GM19395 (cell line): ENCODE results near the gene FCRL5.

Experiments
- ATAC-seq: cut with Tn5 transposase; IDR thresholded peaks from one replicate; pipeline ENCODE4 v1.9.1; 2021; ENCODE audit warnings: mild to moderate bottlenecking, moderate library complexity; ENCODE audit not compliant: unreplicated experiment

FCRL5 gene

DNA sequence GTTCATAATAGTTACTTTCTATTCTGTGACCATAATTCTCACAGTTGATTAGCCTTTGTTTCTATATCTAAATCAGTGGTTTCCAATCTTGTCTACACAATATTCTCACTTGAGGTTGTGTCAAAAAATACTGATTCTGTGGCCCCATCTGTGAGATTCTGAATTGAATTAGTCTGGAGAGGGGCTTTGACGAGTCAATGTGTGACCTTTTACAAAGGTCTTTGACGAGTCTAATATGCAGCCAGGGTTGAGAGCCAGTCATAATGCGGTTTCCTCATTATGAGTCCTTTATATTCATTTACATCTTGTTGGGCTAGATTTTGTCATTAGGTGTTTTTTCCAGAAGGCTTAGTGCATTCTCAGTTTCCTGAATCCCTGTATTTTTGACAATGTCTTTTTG lies 19.7 kb downstream of the FCRL5 start:
- no peak for ATAC-seq

DNA sequence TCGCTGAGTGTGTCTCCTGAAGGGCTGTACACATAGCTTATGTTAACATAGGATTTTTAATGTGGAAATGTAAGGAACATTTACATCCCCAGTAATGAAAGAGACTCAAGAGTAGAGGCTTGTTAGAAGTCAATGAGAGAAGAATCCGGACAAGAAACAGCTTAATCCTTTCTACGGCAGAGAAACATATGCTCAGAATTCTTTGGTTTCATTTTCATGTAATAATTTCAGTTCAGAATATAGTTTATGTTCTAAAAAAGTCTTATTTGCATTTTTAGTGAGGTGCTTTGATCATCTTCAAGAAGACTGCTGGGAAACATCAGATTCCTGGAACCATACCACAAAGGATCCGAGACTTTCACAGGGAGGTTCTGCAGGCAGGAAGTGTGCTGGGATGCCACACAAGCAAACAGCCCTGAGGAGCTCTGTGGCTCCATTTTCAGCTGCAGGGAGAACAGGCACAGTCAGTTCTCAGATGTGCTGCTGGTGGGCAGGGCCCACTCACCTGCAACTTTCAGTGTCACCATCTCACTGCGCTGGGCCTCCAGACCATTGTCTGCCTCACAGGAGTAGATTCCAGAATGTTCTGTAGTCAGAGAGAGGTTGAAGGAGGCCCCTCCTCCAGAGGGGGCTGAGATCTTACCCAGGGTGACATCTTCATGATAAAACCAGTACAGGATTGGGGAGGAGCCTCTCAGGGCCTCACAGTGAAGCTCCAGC lies 28.4 kb downstream of the FCRL5 start:
- peak; percentile 81 for ATAC-seq

- ATAC-seq = no peak
Measured at GRCh38 chr1:157521056-157521455, 31.3 kb downstream of the FCRL5 start.

DNA sequence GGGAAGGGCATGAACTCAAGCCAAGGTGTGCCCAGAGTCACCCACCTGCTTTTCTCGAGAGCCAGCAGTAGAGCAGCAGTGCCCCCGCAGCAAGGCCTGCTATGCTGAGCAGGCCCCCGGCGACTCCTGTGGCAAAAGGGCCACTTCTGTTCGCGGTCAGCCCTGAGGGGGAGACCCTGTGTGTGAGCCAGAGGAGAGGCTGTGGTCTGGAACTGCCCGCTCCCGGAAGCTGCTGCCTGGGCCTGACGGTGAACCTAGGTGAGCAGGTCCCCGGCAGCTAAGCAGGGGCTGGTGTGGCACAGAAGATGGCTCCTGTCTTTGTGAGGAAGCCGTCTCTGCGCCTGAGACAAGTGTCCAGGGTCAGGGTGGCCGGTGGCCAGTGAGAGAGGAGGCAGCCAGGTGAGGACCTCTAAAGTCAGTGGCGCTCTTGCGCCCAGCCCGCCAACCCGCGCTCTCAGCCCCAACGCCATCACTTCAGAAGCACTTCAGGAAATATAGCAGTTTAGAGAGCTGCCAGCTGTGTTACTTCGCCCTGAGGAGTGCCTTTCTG lies 31.9 kb downstream of the FCRL5 start:
- ATAC-seq = no peak

GRCh38 chr1:157519451-157519850 lies 32.9 kb downstream of the FCRL5 start:
- ATAC-seq = no peak

DNA sequence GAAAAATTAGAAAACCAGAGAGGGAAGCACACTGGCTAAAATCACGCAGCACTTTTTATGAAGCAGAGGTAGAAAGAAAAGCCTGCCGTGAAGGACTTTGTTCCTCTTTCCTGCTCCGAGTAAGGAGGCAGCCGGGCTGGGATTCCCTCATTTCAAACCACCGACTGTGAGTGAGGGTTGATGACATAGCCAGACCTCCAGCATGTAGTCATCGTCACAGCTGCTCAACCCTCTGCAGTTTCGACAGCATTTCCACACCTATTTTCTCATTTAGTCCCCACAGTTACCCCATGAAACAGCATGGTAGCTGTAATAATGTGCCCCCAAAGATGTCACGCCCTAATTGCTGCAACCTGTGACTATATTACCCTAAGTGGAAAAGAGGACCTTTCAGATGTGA lies 35.3 kb downstream of the FCRL5 start:
- ATAC-seq = no peak

DNA sequence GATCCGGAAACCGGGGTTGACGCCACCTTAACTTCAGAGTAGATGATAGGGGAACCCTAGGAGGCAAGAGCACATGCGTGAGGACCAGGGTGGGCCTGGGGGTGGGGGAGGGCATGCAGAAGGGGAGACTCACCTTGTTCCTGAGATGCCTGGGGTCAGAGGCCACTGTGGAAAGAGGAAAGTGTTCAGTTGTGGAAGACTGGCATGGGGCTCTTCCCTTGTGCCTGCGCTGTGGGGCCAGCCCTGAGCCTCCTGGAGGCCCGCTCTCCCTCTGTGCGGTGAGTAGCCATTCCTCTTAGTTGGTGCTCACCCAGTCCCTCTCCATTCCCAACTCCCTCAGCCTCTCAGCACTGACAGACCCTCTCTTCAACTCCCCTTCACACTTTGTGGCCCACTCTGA lies 36.6 kb downstream of the FCRL5 start:
- ATAC-seq = no peak

- ATAC-seq = no peak
Measured at GRCh38 chr1:157515141-157515540, 37.2 kb downstream of the FCRL5 start.

GRCh38 chr1:157512036-157512969 lies 40.0 kb downstream of the FCRL5 start:
- peak; percentile 69 for ATAC-seq

- no peak for ATAC-seq
Measured at GRCh38 chr1:157509546-157510232, 42.6 kb downstream of the FCRL5 start.

DNA sequence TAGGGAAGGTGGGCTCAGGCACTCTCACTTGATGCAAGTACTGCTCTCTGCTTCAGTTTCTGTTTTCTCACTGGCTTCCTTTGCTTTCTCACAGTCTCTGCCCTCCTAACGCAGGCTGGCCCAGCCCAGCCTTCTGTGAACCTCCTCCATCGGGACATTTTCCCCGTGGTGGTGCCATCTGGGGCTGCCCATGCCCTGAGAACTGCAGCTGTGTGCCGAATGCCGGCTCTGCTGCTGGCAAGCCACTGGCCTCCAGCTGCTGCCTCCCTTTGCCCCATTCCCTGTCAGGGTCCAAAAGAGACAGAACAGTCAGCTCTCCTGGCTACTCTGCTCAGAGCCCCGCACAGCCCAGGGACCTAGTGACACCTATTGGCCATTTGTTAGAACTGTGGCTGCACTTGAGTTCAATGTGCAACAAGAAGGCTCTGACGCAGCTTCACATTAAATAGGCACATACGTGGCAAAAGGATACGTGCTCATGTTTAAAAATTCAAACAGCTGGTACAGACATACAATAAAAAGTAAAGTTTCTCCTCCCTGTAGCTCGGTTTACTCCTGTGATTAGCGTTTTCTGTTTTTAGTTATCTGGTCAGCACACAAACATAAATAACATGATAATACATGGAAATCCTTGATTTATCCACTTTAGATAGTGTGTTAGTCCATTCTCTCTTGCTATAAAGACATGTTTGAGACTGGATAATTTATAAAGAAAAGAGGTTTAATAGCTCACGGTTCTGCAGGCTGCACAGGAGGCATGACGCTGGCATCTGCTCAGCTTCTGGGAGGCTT lies 46.6 kb downstream of the FCRL5 start:
- peak; percentile 90 for ATAC-seq

- ATAC-seq = no peak
Measured at GRCh38 chr1:157504646-157505045, 47.7 kb downstream of the FCRL5 start.

- ATAC-seq = no peak
Measured at GRCh38 chr1:157499521-157499920, 52.8 kb downstream of the FCRL5 start.

DNA sequence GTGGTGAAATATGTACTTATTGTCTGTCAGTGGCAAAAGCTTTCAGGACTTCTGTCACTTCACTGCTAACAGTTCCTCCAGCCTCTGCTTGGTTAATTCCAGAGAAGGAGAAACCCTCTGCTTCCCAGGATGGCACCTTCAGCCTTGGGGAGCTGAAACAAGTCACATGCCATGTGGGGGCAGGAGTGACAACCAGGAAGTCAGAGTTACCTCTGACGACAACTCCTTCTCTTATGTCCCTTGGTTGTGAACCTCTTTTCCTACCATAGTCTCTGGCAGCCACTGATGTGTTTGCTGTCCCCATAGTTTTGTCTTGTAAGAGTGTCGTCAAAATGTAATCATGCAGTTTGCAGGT lies 53.6 kb downstream of the FCRL5 start:
- ATAC-seq = no peak

GRCh38 chr1:157497987-157498735 lies 54.2 kb downstream of the FCRL5 start:
- ATAC-seq = no peak

DNA sequence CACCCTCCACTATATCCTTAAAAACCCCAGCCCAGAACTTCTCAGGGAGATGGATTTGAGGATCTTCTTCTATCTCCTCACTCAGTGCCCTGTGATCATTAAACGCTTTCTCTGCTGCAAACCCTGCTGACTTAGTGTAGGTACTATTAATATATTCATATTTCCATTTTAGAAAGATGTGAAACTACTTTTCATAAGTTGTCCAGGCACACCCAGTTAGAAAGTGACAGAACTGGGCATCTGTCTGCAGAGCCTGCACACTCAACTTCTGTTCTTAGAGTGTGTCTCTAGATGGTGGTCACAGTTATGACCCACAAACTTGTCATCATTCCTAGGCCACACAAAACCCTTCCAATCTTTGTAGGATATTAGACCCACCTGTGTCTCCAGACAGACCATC lies 55.0 kb downstream of the FCRL5 start:
- ATAC-seq = no peak

DNA sequence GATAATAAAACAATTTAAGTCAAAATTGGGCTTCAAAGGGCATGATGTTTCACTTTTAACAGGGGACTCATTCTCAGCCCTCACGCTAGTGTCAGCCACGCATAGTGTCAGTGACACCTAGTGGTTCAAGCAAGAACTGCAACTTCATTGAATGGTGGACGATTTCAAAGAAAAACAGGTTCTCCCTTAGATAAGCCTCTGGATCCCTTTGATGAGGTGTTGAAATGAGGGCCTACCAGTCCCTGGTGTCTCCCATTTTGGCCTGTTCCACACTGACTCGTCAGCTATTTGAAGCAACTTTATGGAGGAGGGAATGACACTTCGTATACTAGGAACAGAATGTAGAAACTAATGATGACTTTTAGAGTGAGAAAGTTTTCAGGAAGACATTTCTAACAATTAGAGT lies 56.2 kb downstream of the FCRL5 start:
- ATAC-seq = no peak

- ATAC-seq = no peak
Measured at GRCh38 chr1:157495285-157495684, 57.0 kb downstream of the FCRL5 start.

- ATAC-seq = no peak
Measured at GRCh38 chr1:157494093-157494492, 58.2 kb downstream of the FCRL5 start.
